K562 (cell line): ENCODE results near the gene TIMM44. TPM values are rescaled to one million over a fixed set of nuclear protein-coding genes. Genes with fewer than 3 reads are reported as not detected.

Experiments used
- AFF4 ChIP-seq: sonication (generic); formaldehyde crosslinking; IDR thresholded peaks from 2 replicates; pipeline ENCODE4 v1.8.0; 2023; ENCODE audit warnings: mild to moderate bottlenecking, missing genetic modification reagents
- HDAC1 ChIP-seq, 2 experiments: fragments of 450-650 bp; IDR thresholded peaks; 2 replicates each; pipeline ENCODE4 v1.6.1; 2016 to 2017; ENCODE audit warnings: inconsistent platforms in 1 of 2, mild to moderate bottlenecking in 1 of 2, moderate library complexity in 1 of 2
- HMGXB4 ChIP-seq: sonication (generic); formaldehyde crosslinking; IDR thresholded peaks from 2 replicates; pipeline ENCODE4 v1.8.1; 2023; ENCODE audit warnings: mild to moderate bottlenecking, missing genetic modification reagents
- MEIS2 ChIP-seq: fragments of 450-650 bp; IDR thresholded peaks from 2 replicates; pipeline ENCODE4 v1.6.1; 2014; ENCODE audit warnings: mild to moderate bottlenecking; ENCODE audit not compliant: partially characterized antibody
- NEUROD1 ChIP-seq: fragments of 150-350 bp; IDR thresholded peaks from 2 replicates; pipeline ENCODE4 v1.6.1; 2014; ENCODE audit warnings: borderline replicate concordance, low read length, low read depth; ENCODE audit not compliant: partially characterized antibody
- PHTF2 ChIP-seq: fragments of 250-450 bp; sonication (Bioruptor Pico); IDR thresholded peaks from 2 replicates; pipeline ENCODE4 v1.5.0; 2021; ENCODE audit warnings: mild to moderate bottlenecking
- RB1 ChIP-seq: fragments of 450-650 bp; IDR thresholded peaks from 2 replicates; pipeline ENCODE4 v1.6.1; 2017; ENCODE audit warnings: low read depth, mild to moderate bottlenecking
- TBP ChIP-seq: optimal IDR thresholded peaks from 2 replicates; pipeline ENCODE3; 2011; ENCODE audit warnings: low read depth, low read length, improper control_type of control experiment
- TCF3 ChIP-seq: sonication (generic); formaldehyde crosslinking; IDR thresholded peaks from 2 replicates; pipeline ENCODE4 v1.4.0; 2020; ENCODE audit warnings: mild to moderate bottlenecking, missing genetic modification reagents
- TGIF2 ChIP-seq: sonication (generic); formaldehyde crosslinking; IDR thresholded peaks from 2 replicates; pipeline ENCODE4 v1.8.1; 2022; ENCODE audit warnings: mild to moderate bottlenecking, missing genetic modification reagents, moderate library complexity
- THRB ChIP-seq: fragments of 450-650 bp; formaldehyde crosslinking; conservative IDR thresholded peaks from 2 replicates; pipeline ENCODE4 v1.4.0; 2022; ENCODE audit warnings: mild to moderate bottlenecking, missing genetic modification characterization
- ZBTB34 ChIP-seq: fragments of 250-450 bp; sonication (Bioruptor Pico); IDR thresholded peaks from 2 replicates; pipeline ENCODE4 v1.8.0; 2021; ENCODE audit warnings: mild to moderate bottlenecking, moderate library complexity
- ZBTB7A ChIP-seq: IDR thresholded peaks from 2 replicates; pipeline ENCODE4 v1.6.1; 2011; ENCODE audit warnings: low read depth, mild to moderate bottlenecking, low read length, moderate library complexity, borderline replicate concordance; ENCODE audit not compliant: control insufficient read depth
- ZKSCAN3 ChIP-seq: fragments of 250-450 bp; sonication (Bioruptor Pico); IDR thresholded peaks from 2 replicates; pipeline ENCODE4 v1.4.0; 2020
- ZNF140 ChIP-seq: fragments of 250-450 bp; sonication (Bioruptor Pico); IDR thresholded peaks from 2 replicates; pipeline ENCODE4 v1.8.0; 2021; ENCODE audit warnings: moderate library complexity, mild to moderate bottlenecking, inconsistent platforms
- ZNF395 ChIP-seq: fragments of 200-800 bp; sonication (Bioruptor generic); IDR thresholded peaks from 2 replicates; pipeline ENCODE4 v1.6.1; 2017; ENCODE audit warnings: missing genetic modification characterization, missing compliant biosample characterization
- ZNF551 ChIP-seq: fragments of 250-450 bp; sonication (Bioruptor Pico); IDR thresholded peaks from 2 replicates; pipeline ENCODE4 v1.5.0; 2021; ENCODE audit warnings: mild to moderate bottlenecking, moderate library complexity
- ZNF707 ChIP-seq: fragments of 250-450 bp; sonication (Bioruptor Pico); conservative IDR thresholded peaks from 2 replicates; pipeline ENCODE4 v1.8.0; 2022; ENCODE audit warnings: inconsistent platforms, mild to moderate bottlenecking, moderate library complexity
- polyA plus RNA-seq, 8 experiments: library from polyadenylated mRNA; depleted of rRNA in 4 of 8; stranded (reverse) in 5 of 8; unstranded in 3 of 8; fragments of >200 nt; fragmentation: Nextera tagmentation in 2 of 8; fragmentation: Illumina TruSeq in 1 of 8; extraction: Ambion mirVana in 2 of 8; extraction: Trizol in 1 of 8; gene quantifications; 2 replicates each; pipeline versions ENCODE4 v1.2.1 to v1.2.3, GENCODE V29; 2011 to 2014; ENCODE audit warnings: inconsistent platforms in 1 of 8, missing spikeins in 1 of 8
- total RNA-seq, 7 experiments: library from RNA; depleted of rRNA in 6 of 7; stranded (reverse); fragments of >200 nt in 6 of 7; fragmentation: Illumina TruSeq in 2 of 7; extraction: Trizol in 2 of 7; gene quantifications; 2 replicates each; pipeline versions ENCODE4 v1.2.1 to v1.2.3, GENCODE V29; 2011 to 2021; ENCODE audit warnings: low replicate concordance in 1 of 7

Gene TIMM44
- total and polyA plus RNA-seq, 9 of the 15 experiments (the other 6 are each of a cell fraction or from before 2014, with no cell fraction given), result 10.3 to 231 (median 89.3) TPM

- TF ChIP-seq TGIF2 (CRISPR knock-in tag) (0 out of 2 replicates have a peak, but pooled peaks have one; percentile 16), ZBTB7A (peak; percentile 100), MEIS2 (peak; percentile 13), TBP (peak; percentile 69), PHTF2 (CRISPR knock-in tag) (no peak), NEUROD1 (no peak), ZKSCAN3 (CRISPR knock-in tag) (no peak), ZNF707 (CRISPR knock-in tag) (no peak), RB1 (peak; percentile 89; the same call in 1 of the 2 replicates), HMGXB4 (CRISPR knock-in tag) (peak; percentile 77; the same call in 1 of the 2 replicates), ZNF551 (CRISPR knock-in tag) (no peak), TCF3 (CRISPR knock-in tag) (0 out of 2 replicates have a peak, but pooled peaks have one; percentile 9), ZBTB34 (CRISPR knock-in tag) (no peak), ZNF140 (CRISPR knock-in tag) (no peak), ZNF395 (CRISPR knock-in tag) (no peak), HDAC1 (IDR thresholded peaks at IDR 0.05) (peak in 1 of 2 experiments; percentile 29; a peak in 1 of 4 replicates), THRB (CRISPR knock-in tag) (no peak), AFF4 (CRISPR knock-in tag) (peak; percentile 39; the same call in 1 of the 2 replicates)
Observed at GRCh38 chr19:7925171-7925851, 18.2 kb downstream of the TIMM44 start (continued).
